Measurements from ENCODE around the gene ZNF397. TPM values are rescaled to one million over a fixed set of nuclear protein-coding genes. Genes with fewer than 3 reads are reported as not detected.

ZNF397 gene
- total and polyA plus RNA-seq, 9 of the 15 experiments (the other 6 are each of a cell fraction or from before 2014, with no cell fraction given), result 6.4 to 24.2 (median 19.3) TPM

- POLR2A ChIA-PET, result no interaction called here
- Histone ChIP-seq H3K9ac (ENCODE audit: insufficient read depth in 1 of 2, low read depth in 2 of 2, low read length in 2 of 2) (no peak overlapping the region), H3K9me1 (ENCODE audit: control insufficient read depth, insufficient read depth, low read length) (no peaks in the 10 kb centered on the region), H3K27ac (ENCODE audit: extremely low read depth, low read depth, low read length) (no peak overlapping the region), H3K36me3 (ENCODE audit: control insufficient read depth, insufficient read depth, low read length) (no peaks in the 10 kb centered on the region), H3K9me3 (replicated peaks; ENCODE audit: control insufficient read depth, insufficient read depth, low read depth, low read length) (no peaks in the 10 kb centered on the region), H4K20me1 (replicated peaks; ENCODE audit: control insufficient read depth, insufficient read depth, low read length) (no peaks in the 10 kb centered on the region), H3K79me2 (ENCODE audit: control insufficient read depth, insufficient read depth, low read length) (no peaks in the 10 kb centered on the region), H3K27me3 (ENCODE audit: control insufficient read depth in 2 of 2, insufficient read depth in 2 of 2, low read length in 2 of 2) (no peaks in the 10 kb centered on the region), H3K4me3 (no peak overlapping the region), H2AFZ (ENCODE audit: low read depth, low read length) (no peak overlapping the region), H3K4me2 (ENCODE audit: insufficient read depth, low read length) (no peak overlapping the region), H3K4me1 (replicated peaks in 1 of 2; ENCODE audit: control insufficient read depth in 2 of 2, insufficient read depth in 2 of 2, low read length in 2 of 2) (peaks cover 0 to 3% of the 10 kb centered on the region in 2 experiments; a peak in 1 of 5 replicates)
- WGBS (ENCODE audit: insufficient coverage, low coverage, missing lambda C conversion rate), result 6% methylated on average over 2 of the region's 2 CpGs
- ATAC-seq (no peak), DNase-seq (ENCODE audit: extremely low read depth in 1 of 4, low spot score in 3 of 4) (no peak), FAIRE-seq (no peak)
- in situ Hi-C loops (cut with MboI), result no loop called here
- intact Hi-C loops (cut with micrococcal nuclease), result no loop called here
- no TSS peak for BruUV-seq (replicated peaks)
- CTCF ChIA-PET (ENCODE audit: low intra/inter-chr PET ratio), result no interaction called here
- TF ChIP-seq POLR2AphosphoS5 (IDR thresholded peaks at IDR 0.05; ENCODE audit: control insufficient read depth, insufficient read depth, low read depth, low read length) (no peak), ZBTB33 (CRISPR knock-in tag; IDR thresholded peaks at IDR 0.05) (no peak)
Observed at GRCh38 chr18:35197296-35197695, 43.5 kb upstream of the ZNF397 start.

GRCh38 chr18:35201256-35201931 is 39.4 kb upstream of the ZNF397 start:
- POLR2A ChIA-PET, result interaction anchor here (1.1 kb wide), 1 partner anchor 231 kb away, joined by 3 read pairs; no protein-coding TSS in a partner anchor
- no TSS peak for BruUV-seq (replicated peaks)
- TF ChIP-seq ZNF444 (CRISPR knock-in tag; IDR thresholded peaks at IDR 0.05) (no peak), SFPQ (IDR thresholded peaks at IDR 0.05; ENCODE audit: low read depth, low read length) (no peak), EGR1 (conservative IDR thresholded peaks at IDR 0.05) (no peak), HCFC1 (IDR thresholded peaks at IDR 0.05; ENCODE audit: low read depth, low read length) (no peak), ZNF274 (IDR thresholded peaks at IDR 0.05; ENCODE audit: borderline replicate concordance, low read depth, low read length) (no peak), ZNF830 (CRISPR knock-in tag; IDR thresholded peaks at IDR 0.05) (no peak), ZNF395 (CRISPR knock-in tag; IDR thresholded peaks at IDR 0.05) (no peak), SMAD1 (IDR thresholded peaks at IDR 0.05; ENCODE audit: low read depth, low read length, partially characterized antibody) (no peak)

More at GRCh38 chr18:35201256-35201931, 39.4 kb upstream of the ZNF397 start:
- H3K27ac ChIP-seq (ENCODE audit: extremely low read depth, low read depth, low read length), result no peak overlapping the region
- H4K20me1 ChIP-seq (replicated peaks; ENCODE audit: control insufficient read depth, insufficient read depth, low read length), result no peaks in the 10 kb centered on the region
- H3K9ac ChIP-seq (ENCODE audit: insufficient read depth in 1 of 2, low read depth in 2 of 2, low read length in 2 of 2), result no peak overlapping the region
- no peak for ATAC-seq
- no peaks in the 10 kb centered on the region for H3K36me3 ChIP-seq (ENCODE audit: control insufficient read depth, insufficient read depth, low read length)
- H3K4me2 ChIP-seq (ENCODE audit: insufficient read depth, low read length), result no peak overlapping the region
- in situ Hi-C loops (cut with MboI), result no loop called here
- H2AFZ ChIP-seq (ENCODE audit: low read depth, low read length), result no peak overlapping the region
- no peaks in the 10 kb centered on the region for H3K79me2 ChIP-seq (ENCODE audit: control insufficient read depth, insufficient read depth, low read length)
- DNase-seq (ENCODE audit: extremely low read depth in 1 of 4, low spot score in 3 of 4), result no peak
- intact Hi-C loops (cut with micrococcal nuclease), result no loop called here
- no peak overlapping the region for H3K4me3 ChIP-seq
- 30% methylated on average over 5 of the region's 5 CpGs for WGBS (ENCODE audit: insufficient coverage, low coverage, missing lambda C conversion rate)
- no peak for FAIRE-seq
- H3K27me3 ChIP-seq (ENCODE audit: control insufficient read depth in 2 of 2, insufficient read depth in 2 of 2, low read length in 2 of 2), result no peaks in the 10 kb centered on the region
- no peaks in the 10 kb centered on the region for H3K9me3 ChIP-seq (replicated peaks; ENCODE audit: control insufficient read depth, insufficient read depth, low read depth, low read length)
- no peaks in the 10 kb centered on the region for H3K4me1 ChIP-seq (replicated peaks in 1 of 2; ENCODE audit: control insufficient read depth in 2 of 2, insufficient read depth in 2 of 2, low read length in 2 of 2)
- no peaks in the 10 kb centered on the region for H3K9me1 ChIP-seq (ENCODE audit: control insufficient read depth, insufficient read depth, low read length)
- CTCF ChIA-PET (ENCODE audit: low intra/inter-chr PET ratio), result no interaction called here

All from K562 (cell line).